Measurements from ENCODE around the gene ANK3.

DNA sequence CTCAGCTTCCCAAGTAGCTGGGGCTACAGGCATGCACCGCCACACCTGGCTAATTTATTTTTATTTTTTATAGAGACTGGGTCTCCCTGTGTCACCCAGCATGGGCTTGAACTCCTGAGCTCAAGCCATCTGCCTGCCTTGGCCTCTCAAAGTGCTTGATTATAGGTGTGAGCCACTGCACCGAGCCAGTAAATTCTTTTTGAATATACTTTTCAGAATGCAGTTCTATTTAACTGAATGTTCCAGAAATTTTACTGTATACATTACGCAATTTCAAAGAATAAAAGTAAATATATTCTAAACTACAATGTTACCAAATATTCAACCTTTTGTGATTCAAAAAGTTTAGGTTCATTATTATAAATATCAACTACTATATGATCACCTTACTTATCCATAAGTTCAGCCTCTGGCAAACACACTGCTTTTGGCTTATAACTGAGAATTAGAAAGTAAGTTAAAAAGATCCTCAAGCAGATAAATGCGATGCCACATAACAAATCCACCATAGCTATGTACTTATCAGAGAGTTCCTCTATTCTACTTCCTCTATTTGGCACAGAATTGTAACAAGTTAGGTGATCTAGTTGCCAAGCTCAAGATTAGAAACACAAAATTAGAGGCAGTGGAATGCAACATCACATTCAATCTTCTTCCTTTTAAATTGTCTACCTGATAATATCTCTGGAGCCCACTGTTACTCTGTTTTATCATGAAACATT is 118.2 kb downstream of the ANK3 start:
- TF ChIP-seq, protein P1, sequence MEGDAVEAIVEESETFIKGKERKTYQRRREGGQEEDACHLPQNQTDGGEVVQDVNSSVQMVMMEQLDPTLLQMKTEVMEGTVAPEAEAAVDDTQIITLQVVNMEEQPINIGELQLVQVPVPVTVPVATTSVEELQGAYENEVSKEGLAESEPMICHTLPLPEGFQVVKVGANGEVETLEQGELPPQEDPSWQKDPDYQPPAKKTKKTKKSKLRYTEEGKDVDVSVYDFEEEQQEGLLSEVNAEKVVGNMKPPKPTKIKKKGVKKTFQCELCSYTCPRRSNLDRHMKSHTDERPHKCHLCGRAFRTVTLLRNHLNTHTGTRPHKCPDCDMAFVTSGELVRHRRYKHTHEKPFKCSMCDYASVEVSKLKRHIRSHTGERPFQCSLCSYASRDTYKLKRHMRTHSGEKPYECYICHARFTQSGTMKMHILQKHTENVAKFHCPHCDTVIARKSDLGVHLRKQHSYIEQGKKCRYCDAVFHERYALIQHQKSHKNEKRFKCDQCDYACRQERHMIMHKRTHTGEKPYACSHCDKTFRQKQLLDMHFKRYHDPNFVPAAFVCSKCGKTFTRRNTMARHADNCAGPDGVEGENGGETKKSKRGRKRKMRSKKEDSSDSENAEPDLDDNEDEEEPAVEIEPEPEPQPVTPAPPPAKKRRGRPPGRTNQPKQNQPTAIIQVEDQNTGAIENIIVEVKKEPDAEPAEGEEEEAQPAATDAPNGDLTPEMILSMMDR (IDR thresholded peaks at IDR 0.05), result no peak
- no peak for TF ChIP-seq POLR2A (IDR thresholded peaks at IDR 0.05)
